Nephron progenitor cell (in vitro differentiated cells): ENCODE data around the gene CNTNAP2.

ENCODE experiments used
- DNase-seq: peaks from one replicate; pipeline ENCODE4 v3.0.0; 2021
- H3K27ac Mint-ChIP-seq: 2 replicates; pipeline ENCODE4 v1.8.0; 2021; ENCODE audit warnings: mild to moderate bottlenecking, moderate library complexity, mixed read lengths
- H3K27me3 Mint-ChIP-seq: 2 replicates; pipeline ENCODE4 v1.8.0; 2021; ENCODE audit warnings: mild to moderate bottlenecking, low read depth, mixed read lengths; ENCODE audit not compliant: poor library complexity
- H3K36me3 Mint-ChIP-seq: 2 replicates; pipeline ENCODE4 v1.8.0; 2021; ENCODE audit warnings: low read depth, mixed read lengths
- H3K4me1 Mint-ChIP-seq: 2 replicates; pipeline ENCODE4 v1.8.0; 2021; ENCODE audit warnings: mixed read lengths
- H3K4me3 Mint-ChIP-seq: 2 replicates; pipeline ENCODE4 v1.8.0; 2021; ENCODE audit warnings: mild to moderate bottlenecking, moderate library complexity, mixed read lengths
- H3K9me3 Mint-ChIP-seq: 2 replicates; pipeline ENCODE4 v1.8.0; 2021; ENCODE audit warnings: mild to moderate bottlenecking, moderate library complexity, mixed read lengths
- TF ChIP-seq, protein P1 (sequence below): fragments of 200-600 bp; sonication (generic); IDR thresholded peaks from 2 replicates; pipeline ENCODE4 v1.5.0; 2021; ENCODE audit warnings: antibody characterized with exemption

CNTNAP2 gene

GRCh38 chr7:148209643-148210190 lies 2093.1 kb downstream of the CNTNAP2 start:
- DNase-seq = no peak
- Mint-ChIP-seq H3K27me3 (peaks cover 9% of the 10 kb centered on the region), H3K4me3 (no peak overlapping the region), H3K27ac (no peak overlapping the region), H3K4me1 (peaks cover 8% of the 10 kb centered on the region), H3K9me3 (no peaks in the 10 kb centered on the region), H3K36me3 (no peaks in the 10 kb centered on the region)
- TF ChIP-seq, protein P1, sequence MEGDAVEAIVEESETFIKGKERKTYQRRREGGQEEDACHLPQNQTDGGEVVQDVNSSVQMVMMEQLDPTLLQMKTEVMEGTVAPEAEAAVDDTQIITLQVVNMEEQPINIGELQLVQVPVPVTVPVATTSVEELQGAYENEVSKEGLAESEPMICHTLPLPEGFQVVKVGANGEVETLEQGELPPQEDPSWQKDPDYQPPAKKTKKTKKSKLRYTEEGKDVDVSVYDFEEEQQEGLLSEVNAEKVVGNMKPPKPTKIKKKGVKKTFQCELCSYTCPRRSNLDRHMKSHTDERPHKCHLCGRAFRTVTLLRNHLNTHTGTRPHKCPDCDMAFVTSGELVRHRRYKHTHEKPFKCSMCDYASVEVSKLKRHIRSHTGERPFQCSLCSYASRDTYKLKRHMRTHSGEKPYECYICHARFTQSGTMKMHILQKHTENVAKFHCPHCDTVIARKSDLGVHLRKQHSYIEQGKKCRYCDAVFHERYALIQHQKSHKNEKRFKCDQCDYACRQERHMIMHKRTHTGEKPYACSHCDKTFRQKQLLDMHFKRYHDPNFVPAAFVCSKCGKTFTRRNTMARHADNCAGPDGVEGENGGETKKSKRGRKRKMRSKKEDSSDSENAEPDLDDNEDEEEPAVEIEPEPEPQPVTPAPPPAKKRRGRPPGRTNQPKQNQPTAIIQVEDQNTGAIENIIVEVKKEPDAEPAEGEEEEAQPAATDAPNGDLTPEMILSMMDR = no peak

DNA sequence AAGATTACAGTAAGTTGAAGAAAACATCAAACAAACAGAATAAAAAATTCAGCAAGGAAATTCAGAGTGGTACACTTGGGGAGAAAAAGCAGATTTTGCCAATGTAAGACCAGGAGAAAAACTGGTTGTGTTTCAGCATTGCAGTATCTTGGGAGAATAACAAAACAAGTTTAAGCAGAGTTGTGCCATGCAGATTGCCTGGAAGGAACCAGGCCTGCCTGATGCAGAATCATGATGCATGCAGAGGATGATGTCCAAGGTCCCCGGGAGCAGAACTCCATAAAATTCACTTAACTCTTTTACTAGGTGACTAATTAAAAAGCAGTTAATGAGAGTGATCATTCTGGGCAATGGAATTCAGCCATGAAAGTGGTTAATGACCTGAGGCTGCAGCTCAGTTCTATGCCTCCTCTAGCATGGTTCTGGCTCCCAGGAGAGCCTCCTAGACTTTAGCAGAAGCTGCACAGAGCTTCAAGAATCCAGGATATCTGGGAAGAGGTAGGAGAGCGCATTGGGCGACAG lies 2094.3 kb downstream of the CNTNAP2 start:
- no peak overlapping the region for H3K4me3 Mint-ChIP-seq

DNA sequence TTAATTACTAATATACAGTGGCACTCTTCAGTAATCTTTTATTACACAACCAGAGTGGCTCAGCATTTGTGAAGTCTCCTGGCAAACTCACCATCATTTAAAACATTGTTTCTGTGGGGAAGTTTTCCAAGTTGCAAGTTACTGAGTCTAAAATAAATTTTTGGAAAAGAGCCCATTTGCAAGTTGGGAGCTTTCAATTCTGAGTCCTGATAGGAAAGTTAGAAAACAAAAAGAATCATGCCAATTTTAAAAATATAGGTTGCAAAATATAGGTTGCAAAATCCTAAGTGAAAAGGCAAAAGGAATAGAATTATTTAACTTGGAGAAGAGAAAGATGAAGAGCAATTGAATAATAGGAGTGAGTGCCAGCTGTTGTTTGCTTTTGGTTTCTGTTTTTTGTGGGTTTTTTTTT lies 2095.1 kb downstream of the CNTNAP2 start:
- DNase-seq = no peak
- no peaks in the 10 kb centered on the region for H3K36me3 Mint-ChIP-seq

More for the DNA sequence above, 2094.3 kb downstream of the CNTNAP2 start:
- Mint-ChIP-seq H3K9me3 (peaks cover 3% of the 10 kb centered on the region), H3K4me1 (peaks cover 13% of the 10 kb centered on the region), H3K36me3 (no peaks in the 10 kb centered on the region), H3K27me3 (peaks cover 9% of the 10 kb centered on the region), H3K27ac (no peak overlapping the region)
- DNase-seq = no peak
- TF ChIP-seq, protein P1 = no peak

GRCh38 chr7:148212731-148213130 lies 2096.1 kb downstream of the CNTNAP2 start:
- H3K36me3 Mint-ChIP-seq = no peaks in the 10 kb centered on the region
- TF ChIP-seq, protein P1 = no peak
- DNase-seq = no peak
- no peak overlapping the region for H3K27ac Mint-ChIP-seq
- peaks cover 15% of the 10 kb centered on the region for H3K4me1 Mint-ChIP-seq
- H3K4me3 Mint-ChIP-seq = no peak overlapping the region
- H3K9me3 Mint-ChIP-seq = peaks cover 15% of the 10 kb centered on the region
- H3K27me3 Mint-ChIP-seq = peaks cover 5% of the 10 kb centered on the region

More for the DNA sequence above, 2095.1 kb downstream of the CNTNAP2 start:
- Mint-ChIP-seq H3K4me3 (no peak overlapping the region), H3K9me3 (peaks cover 6% of the 10 kb centered on the region), H3K27ac (no peak overlapping the region), H3K27me3 (peaks cover 7% of the 10 kb centered on the region), H3K4me1 (peaks cover 15% of the 10 kb centered on the region)
- TF ChIP-seq, protein P1 = no peak

DNA sequence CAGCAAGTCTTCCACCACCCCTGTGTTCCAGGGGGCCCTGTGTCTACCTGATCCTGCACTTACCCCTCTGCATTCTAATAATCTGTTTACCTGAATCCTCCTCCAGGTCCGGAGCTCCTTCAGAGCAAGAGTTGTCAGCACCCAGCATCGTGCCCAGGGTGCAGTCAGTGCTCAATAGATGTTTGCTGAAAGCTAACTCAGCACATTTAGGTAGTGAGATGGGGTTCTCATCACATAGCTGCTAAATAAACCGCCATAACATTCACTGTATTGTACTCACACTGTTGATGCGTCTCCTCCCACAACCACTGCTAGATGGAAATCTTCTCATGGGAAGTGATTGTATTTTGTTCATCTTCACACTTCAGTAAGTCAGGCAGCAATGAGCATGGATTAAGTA lies 2097.5 kb downstream of the CNTNAP2 start:
- H3K9me3 Mint-ChIP-seq = peaks cover 15% of the 10 kb centered on the region
- H3K27me3 Mint-ChIP-seq = no peaks in the 10 kb centered on the region
- no peak for DNase-seq
- TF ChIP-seq, protein P1 = no peak
- peak overlapping the region; percentile 29 for H3K27ac Mint-ChIP-seq
- H3K36me3 Mint-ChIP-seq = no peaks in the 10 kb centered on the region
- no peak overlapping the region for H3K4me3 Mint-ChIP-seq
- peaks cover 15% of the 10 kb centered on the region for H3K4me1 Mint-ChIP-seq

DNA sequence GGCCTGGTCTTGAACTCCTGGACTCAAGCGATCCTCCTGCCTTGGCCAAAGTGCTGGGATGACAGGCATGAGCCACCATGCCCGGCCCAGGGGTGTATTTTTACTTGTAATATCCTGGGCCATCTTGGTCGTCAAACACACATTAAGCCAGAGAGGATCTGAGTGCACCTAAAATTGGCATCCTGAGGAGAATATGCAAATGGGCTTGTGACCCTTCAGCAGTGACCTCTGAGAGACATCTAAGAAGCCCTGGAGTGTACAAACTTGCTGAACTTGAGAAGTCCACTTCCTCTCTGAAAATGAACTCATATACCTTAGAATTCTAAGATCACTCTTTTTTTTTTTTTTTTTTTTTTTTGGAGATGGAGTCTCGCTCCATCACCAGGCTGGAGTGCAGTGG lies 2102.0 kb downstream of the CNTNAP2 start:
- peaks cover 4% of the 10 kb centered on the region for H3K27me3 Mint-ChIP-seq
- no peak overlapping the region for H3K4me3 Mint-ChIP-seq
- peaks cover 15% of the 10 kb centered on the region for H3K9me3 Mint-ChIP-seq
- no peak overlapping the region for H3K27ac Mint-ChIP-seq
- DNase-seq = no peak
- TF ChIP-seq, protein P1 = no peak
- peaks cover 13% of the 10 kb centered on the region for H3K4me1 Mint-ChIP-seq
- H3K36me3 Mint-ChIP-seq = no peaks in the 10 kb centered on the region
